AG09309 (cell line): ENCODE results near the gene OR1I1.
"Not testable (repeated sequence)": the region's sequence is repeated elsewhere in the genome, so short reads cannot be mapped to it uniquely, and the experiment has no call there.

Source experiments
- DNase-seq: peaks from one replicate; pipeline ENCODE4 v3.0.0-alpha.2; 2010; ENCODE audit warnings: low read depth
- H3K4me3 ChIP-seq: 2 replicates; pipeline ENCODE4 v1.5.1; 2011; ENCODE audit warnings: mild to moderate bottlenecking, low read depth, low read length, moderate library complexity; ENCODE audit not compliant: control insufficient read depth
- CTCF ChIP-seq: IDR thresholded peaks from 2 replicates; pipeline ENCODE4 v1.5.1; 2011; ENCODE audit warnings: mild to moderate bottlenecking, low read depth, low read length, inconsistent platforms; ENCODE audit not compliant: insufficient read depth, control insufficient read depth; ENCODE audit errors: missing control alignments

Gene OR1I1

GRCh38 chr19:15074371-15074770, 7.6 kb upstream of the OR1I1 start:
- no peak for DNase-seq
- H3K4me3 ChIP-seq = no peak overlapping the region
- no peak for TF ChIP-seq CTCF

- no peak overlapping the region for H3K4me3 ChIP-seq
Measured at GRCh38 chr19:15075806-15076205, 6.2 kb upstream of the OR1I1 start.

GRCh38 chr19:15080002-15080401, 2.0 kb upstream of the OR1I1 start:
- DNase-seq, H3K4me3 ChIP-seq: not testable (repeated sequence)

More at GRCh38 chr19:15075806-15076205, 6.2 kb upstream of the OR1I1 start:
- no peak for TF ChIP-seq CTCF
- DNase-seq = no peak

- DNase-seq = no peak
Measured at GRCh38 chr19:15087182-15087581, 5.2 kb downstream of the OR1I1 start.

GRCh38 chr19:15091918-15092753, 10.1 kb downstream of the OR1I1 start:
- no peak overlapping the region for H3K4me3 ChIP-seq
- DNase-seq = no peak
- TF ChIP-seq CTCF = peak; percentile 62

More at GRCh38 chr19:15087182-15087581, 5.2 kb downstream of the OR1I1 start:
- no peak overlapping the region for H3K4me3 ChIP-seq
- no peak for TF ChIP-seq CTCF

- H3K4me3 ChIP-seq = no peak overlapping the region
- no peak for TF ChIP-seq CTCF
- no peak for DNase-seq
Measured at GRCh38 chr19:15093001-15093400, 11.0 kb downstream of the OR1I1 start.

GRCh38 chr19:15096223-15096622, 14.2 kb downstream of the OR1I1 start:
- TF ChIP-seq CTCF = no peak
- no peak overlapping the region for H3K4me3 ChIP-seq
- no peak for DNase-seq

GRCh38 chr19:15097980-15098379, 16.0 kb downstream of the OR1I1 start:
- not testable (repeated sequence) for DNase-seq, H3K4me3 ChIP-seq
